Vagina (tissue), 2 donors: ENCODE data around the gene NUMB.

Source experiments
- CTCF ChIP-seq, 3 experiments: fragments of 450-650 bp in 2 of 3; fragments of 200-600 bp in 1 of 3; sonication (generic) in 1 of 3; IDR thresholded peaks; one replicate each; pipeline ENCODE4 v1.5.1; 2017 to 2019; ENCODE audit warnings: antibody characterized with exemption in 3 of 3, mild to moderate bottlenecking in 2 of 3, moderate library complexity in 2 of 3
- POLR2A ChIP-seq, 2 donors: fragments of 450-650 bp; IDR thresholded peaks; one replicate each; pipeline ENCODE4 v1.6.1; 2017; ENCODE audit warnings: antibody characterized with exemption in 2 of 2, mild to moderate bottlenecking in 2 of 2, moderate library complexity in 2 of 2

GRCh38 chr14:73264080-73264884, 194.1 kb downstream of the NUMB start:
- TF ChIP-seq POLR2A (IDR thresholded peaks at IDR 0.05), result no peak
- no peak for TF ChIP-seq CTCF (IDR thresholded peaks at IDR 0.05)
